GM12891 (cell line): ENCODE data around the gene TBX1.

ENCODE experiments used
- POLR2A ChIP-seq: IDR thresholded peaks from 2 replicates; pipeline ENCODE4 v1.6.1; 2011; ENCODE audit warnings: low read depth, low read length, control low read depth
- POLR2AphosphoS5 ChIP-seq: IDR thresholded peaks from 2 replicates; pipeline ENCODE4 v1.6.1; 2011; ENCODE audit warnings: low read depth, low read length, control low read depth
- SPI1 ChIP-seq: IDR thresholded peaks from 2 replicates; pipeline ENCODE4 v1.6.1; 2011; ENCODE audit warnings: low read depth, low read length, control low read depth
- TAF1 ChIP-seq: IDR thresholded peaks from 2 replicates; pipeline ENCODE4 v1.6.1; 2011; ENCODE audit warnings: low read depth, low read length, control low read depth

GRCh38 chr22:19815093-19815822 lies 54.7 kb downstream of the TBX1 start:
- TF ChIP-seq POLR2A (no peak), POLR2AphosphoS5 (no peak), TAF1 (no peak), SPI1 (no peak)
